GM23338 (cell line): ENCODE measurements around the gene ACO2.
A peak's percentile ranks its signal among the peaks of the same experiment; 100 is the strongest.

Experiments
- CREB1 ChIP-seq: fragments of 250-450 bp; sonication (Bioruptor Pico); IDR thresholded peaks from 2 replicates; pipeline ENCODE4 v1.5.0; 2020; ENCODE audit warnings: low read depth, mild to moderate bottlenecking, moderate library complexity
- ETS1 ChIP-seq: IDR thresholded peaks from 2 replicates; pipeline ENCODE4 v1.6.1; 2016; ENCODE audit warnings: antibody characterized with exemption
- EZH2 ChIP-seq: fragments of 200-600 bp; sonication (generic); IDR thresholded peaks from one replicate; pipeline ENCODE4 v1.8.0; 2017; ENCODE audit warnings: antibody characterized with exemption, mild to moderate bottlenecking, low read depth; ENCODE audit not compliant: unreplicated experiment
- EZH2phosphoT487 ChIP-seq: fragments of 200-600 bp; sonication (generic); IDR thresholded peaks from one replicate; pipeline ENCODE4 v1.8.1; 2018; ENCODE audit warnings: antibody characterized with exemption; ENCODE audit not compliant: unreplicated experiment
- JUNB ChIP-seq: IDR thresholded peaks from one replicate; pipeline ENCODE4 v1.6.1; 2016; ENCODE audit warnings: antibody characterized with exemption; ENCODE audit not compliant: unreplicated experiment
- NANOG ChIP-seq: IDR thresholded peaks from 2 replicates; pipeline ENCODE4 v1.6.1; 2016; ENCODE audit warnings: antibody characterized with exemption, borderline replicate concordance
- POLR2AphosphoS5 ChIP-seq: IDR thresholded peaks from 2 replicates; pipeline ENCODE4 v1.6.1; 2016; ENCODE audit warnings: antibody characterized with exemption, low read depth
- ZNF331 ChIP-seq: fragments of 250-450 bp; sonication (Bioruptor Pico); IDR thresholded peaks from 2 replicates; pipeline ENCODE4 v1.5.0; 2020; ENCODE audit warnings: low read depth, mild to moderate bottlenecking, moderate library complexity
- TF ChIP-seq, protein P1 (sequence below), 2 experiments: fragments of 200-600 bp in 1 of 2; sonication (generic) in 1 of 2; conservative IDR thresholded peaks; 2 replicates each; pipeline versions ENCODE4 v1.5.1 to v1.6.1; 2016 to 2017; ENCODE audit warnings: antibody characterized with exemption in 2 of 2, low read depth in 2 of 2, mild to moderate bottlenecking in 2 of 2, moderate library complexity in 1 of 2
- TF ChIP-seq, protein P2 (sequence below): IDR thresholded peaks from one replicate; pipeline ENCODE4 v1.6.1; 2018; ENCODE audit warnings: antibody characterized with exemption; ENCODE audit not compliant: unreplicated experiment

- TF ChIP-seq POLR2AphosphoS5 (peak; percentile 100), EZH2phosphoT487 (no peak), EZH2 (no peak), ETS1 (peak; percentile 60; the same call in 1 of the 2 replicates), JUNB (no peak), CREB1 (peak; percentile 94), NANOG (no peak), ZNF331 (CRISPR knock-in tag) (no peak)
- TF ChIP-seq, protein P1, sequence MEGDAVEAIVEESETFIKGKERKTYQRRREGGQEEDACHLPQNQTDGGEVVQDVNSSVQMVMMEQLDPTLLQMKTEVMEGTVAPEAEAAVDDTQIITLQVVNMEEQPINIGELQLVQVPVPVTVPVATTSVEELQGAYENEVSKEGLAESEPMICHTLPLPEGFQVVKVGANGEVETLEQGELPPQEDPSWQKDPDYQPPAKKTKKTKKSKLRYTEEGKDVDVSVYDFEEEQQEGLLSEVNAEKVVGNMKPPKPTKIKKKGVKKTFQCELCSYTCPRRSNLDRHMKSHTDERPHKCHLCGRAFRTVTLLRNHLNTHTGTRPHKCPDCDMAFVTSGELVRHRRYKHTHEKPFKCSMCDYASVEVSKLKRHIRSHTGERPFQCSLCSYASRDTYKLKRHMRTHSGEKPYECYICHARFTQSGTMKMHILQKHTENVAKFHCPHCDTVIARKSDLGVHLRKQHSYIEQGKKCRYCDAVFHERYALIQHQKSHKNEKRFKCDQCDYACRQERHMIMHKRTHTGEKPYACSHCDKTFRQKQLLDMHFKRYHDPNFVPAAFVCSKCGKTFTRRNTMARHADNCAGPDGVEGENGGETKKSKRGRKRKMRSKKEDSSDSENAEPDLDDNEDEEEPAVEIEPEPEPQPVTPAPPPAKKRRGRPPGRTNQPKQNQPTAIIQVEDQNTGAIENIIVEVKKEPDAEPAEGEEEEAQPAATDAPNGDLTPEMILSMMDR (conservative IDR thresholded peaks at IDR 0.05; ENCODE audit: low read depth in 2 of 2) = no peak
- TF ChIP-seq, protein P2, sequence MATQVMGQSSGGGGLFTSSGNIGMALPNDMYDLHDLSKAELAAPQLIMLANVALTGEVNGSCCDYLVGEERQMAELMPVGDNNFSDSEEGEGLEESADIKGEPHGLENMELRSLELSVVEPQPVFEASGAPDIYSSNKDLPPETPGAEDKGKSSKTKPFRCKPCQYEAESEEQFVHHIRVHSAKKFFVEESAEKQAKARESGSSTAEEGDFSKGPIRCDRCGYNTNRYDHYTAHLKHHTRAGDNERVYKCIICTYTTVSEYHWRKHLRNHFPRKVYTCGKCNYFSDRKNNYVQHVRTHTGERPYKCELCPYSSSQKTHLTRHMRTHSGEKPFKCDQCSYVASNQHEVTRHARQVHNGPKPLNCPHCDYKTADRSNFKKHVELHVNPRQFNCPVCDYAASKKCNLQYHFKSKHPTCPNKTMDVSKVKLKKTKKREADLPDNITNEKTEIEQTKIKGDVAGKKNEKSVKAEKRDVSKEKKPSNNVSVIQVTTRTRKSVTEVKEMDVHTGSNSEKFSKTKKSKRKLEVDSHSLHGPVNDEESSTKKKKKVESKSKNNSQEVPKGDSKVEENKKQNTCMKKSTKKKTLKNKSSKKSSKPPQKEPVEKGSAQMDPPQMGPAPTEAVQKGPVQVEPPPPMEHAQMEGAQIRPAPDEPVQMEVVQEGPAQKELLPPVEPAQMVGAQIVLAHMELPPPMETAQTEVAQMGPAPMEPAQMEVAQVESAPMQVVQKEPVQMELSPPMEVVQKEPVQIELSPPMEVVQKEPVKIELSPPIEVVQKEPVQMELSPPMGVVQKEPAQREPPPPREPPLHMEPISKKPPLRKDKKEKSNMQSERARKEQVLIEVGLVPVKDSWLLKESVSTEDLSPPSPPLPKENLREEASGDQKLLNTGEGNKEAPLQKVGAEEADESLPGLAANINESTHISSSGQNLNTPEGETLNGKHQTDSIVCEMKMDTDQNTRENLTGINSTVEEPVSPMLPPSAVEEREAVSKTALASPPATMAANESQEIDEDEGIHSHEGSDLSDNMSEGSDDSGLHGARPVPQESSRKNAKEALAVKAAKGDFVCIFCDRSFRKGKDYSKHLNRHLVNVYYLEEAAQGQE = peak; percentile 43
Observed at GRCh38 chr22:41446639-41447434, 22.1 kb upstream of the ACO2 start, which contains the start of gene TOB2.
